Sigmoid colon (tissue), 7 donors: ENCODE results near the gene CLSTN2. TPM values are rescaled to one million over a fixed set of nuclear protein-coding genes. Genes with fewer than 3 reads are reported as not detected.

Experiments
- DNase-seq: peaks from one replicate; pipeline ENCODE4 v3.0.0-alpha.2; 2019
- H3K27ac ChIP-seq, 4 donors: fragments of 200-600 bp; sonication (generic); one replicate each; pipeline ENCODE4 v1.5.1; 2016 to 2019; ENCODE audit warnings: mild to moderate bottlenecking in 1 of 4
- H3K27me3 ChIP-seq, 3 donors: fragments of 200-600 bp; sonication (generic); one replicate each; pipeline ENCODE4 v1.5.1; 2019; ENCODE audit warnings: mild to moderate bottlenecking in 1 of 3
- H3K36me3 ChIP-seq, 4 donors: fragments of 200-600 bp; sonication (generic); one replicate each; pipeline ENCODE4 v1.5.1; 2016 to 2019
- H3K4me1 ChIP-seq, 4 donors: fragments of 200-600 bp; sonication (generic); one replicate each; pipeline ENCODE4 v1.5.1; 2017 to 2019
- H3K4me3 ChIP-seq, 4 donors: fragments of 200-600 bp; sonication (generic); one replicate each; pipeline ENCODE4 v1.5.1; 2017 to 2019; ENCODE audit warnings: mild to moderate bottlenecking in 2 of 4, moderate library complexity in 1 of 4
- H3K9me3 ChIP-seq, 4 donors: fragments of 200-600 bp in 3 of 4; sonication (generic) in 3 of 4; one replicate each; pipeline versions ENCODE4 v1.5.1 to v1.6.1; 2013 to 2019
- CTCF ChIP-seq, 4 experiments: fragments of 450-650 bp in 3 of 4; fragments of 200-600 bp in 1 of 4; IDR thresholded peaks; one replicate each; pipeline ENCODE4 v1.5.1; 2016 to 2019; ENCODE audit warnings: antibody characterized with exemption in 4 of 4, mild to moderate bottlenecking in 3 of 4, moderate library complexity in 2 of 4
- EP300 ChIP-seq, 4 donors: sonication (generic); formaldehyde crosslinking; IDR thresholded peaks; one replicate each; pipeline ENCODE4 v1.6.1; 2017; ENCODE audit warnings: antibody characterized with exemption in 4 of 4
- POLR2A ChIP-seq, 2 donors: fragments of 450-650 bp; IDR thresholded peaks; one replicate each; pipeline ENCODE4 v1.6.1; 2016; ENCODE audit warnings: antibody characterized with exemption in 2 of 2, mild to moderate bottlenecking in 2 of 2, moderate library complexity in 2 of 2
- POLR2AphosphoS5 ChIP-seq, 4 donors: sonication (generic); formaldehyde crosslinking; IDR thresholded peaks; one replicate each; pipeline ENCODE4 v1.6.1; 2017; ENCODE audit warnings: antibody characterized with exemption in 4 of 4
- WGBS, 2 donors: extraction: QIAGEN DNeasy Blood & Tissue Kit; methylation state at CpG; one replicate each; pipeline ENCODE4 v1.1.7; 2013; 5-methylcytosine and 5-hydroxymethylcytosine counted together
- intact Hi-C: fragments of 100-400 bp; cut with DNase I; formaldehyde crosslinking; loops from one replicate; pipeline ENCODE4 v1.15.1; 2023
- polyA plus RNA-seq, 3 donors: library from polyadenylated mRNA; stranded (reverse); fragments of 200-250 nt; gene quantifications; one replicate each; pipeline ENCODE4 v1.2.3, GENCODE V29; 2013
- total RNA-seq, 4 donors: library from RNA; depleted of rRNA; stranded (reverse); fragments of >200 nt; gene quantifications; one replicate each; pipeline ENCODE4 v1.1.0, GENCODE V29; 2016
- donor health status: healthy with polysubstance abuse.
- donor health status: Bipolar disorder and iron deficiency.
- donor health status: healthy.

Gene CLSTN2
- total and polyA plus RNA-seq, 7 donors, result 0.23 to 8.3 (median 2.7) TPM

- no peaks in the 10 kb centered on the region for H3K27me3 ChIP-seq
- WGBS, 2 donors, result 59 to 69% methylated on average over 3 of the region's 3 CpGs
- H3K4me1 ChIP-seq, result no peaks in the 10 kb centered on the region
- TF ChIP-seq POLR2AphosphoS5 (IDR thresholded peaks at IDR 0.05) (no peak), EP300 (IDR thresholded peaks at IDR 0.05) (no peak), POLR2A (IDR thresholded peaks at IDR 0.05) (no peak), CTCF (IDR thresholded peaks at IDR 0.05) (no peak)
- H3K36me3 ChIP-seq, result no peaks in the 10 kb centered on the region
- no peaks in the 10 kb centered on the region for H3K9me3 ChIP-seq
- H3K27ac ChIP-seq, result no peak overlapping the region
- H3K4me3 ChIP-seq, result no peak overlapping the region
- no peak for DNase-seq
- intact Hi-C loops, result no loop called here
Observed at GRCh38 chr3:140508550-140508949, 573.6 kb downstream of the CLSTN2 start.

- H3K27ac ChIP-seq, result no peak overlapping the region
- intact Hi-C loops, result no loop called here
- DNase-seq, result no peak
- TF ChIP-seq EP300 (IDR thresholded peaks at IDR 0.05) (no peak), POLR2AphosphoS5 (IDR thresholded peaks at IDR 0.05) (no peak), CTCF (IDR thresholded peaks at IDR 0.05) (no peak), POLR2A (IDR thresholded peaks at IDR 0.05) (no peak)
- no peaks in the 10 kb centered on the region for H3K27me3 ChIP-seq
- H3K9me3 ChIP-seq, result no peaks in the 10 kb centered on the region
- no peaks in the 10 kb centered on the region for H3K4me1 ChIP-seq
- 32 to 58% methylated on average over 2 of the region's 2 CpGs for WGBS, 2 donors
- no peak overlapping the region for H3K4me3 ChIP-seq
- no peaks in the 10 kb centered on the region for H3K36me3 ChIP-seq
Observed at GRCh38 chr3:140509534-140509933, 574.5 kb downstream of the CLSTN2 start.

- H3K36me3 ChIP-seq, result no peaks in the 10 kb centered on the region
- H3K9me3 ChIP-seq, result no peaks in the 10 kb centered on the region
- no peak for TF ChIP-seq CTCF (IDR thresholded peaks at IDR 0.05)
- no peak for TF ChIP-seq POLR2A (IDR thresholded peaks at IDR 0.05)
- no peak for TF ChIP-seq POLR2AphosphoS5 (IDR thresholded peaks at IDR 0.05)
- no peak for TF ChIP-seq EP300 (IDR thresholded peaks at IDR 0.05)
- DNase-seq, result no peak
- WGBS, 2 donors, result 21 to 34% methylated on average over 6 of the region's 6 CpGs
- no peak overlapping the region for H3K27ac ChIP-seq
- intact Hi-C loops, result no loop called here
- H3K27me3 ChIP-seq, result no peaks in the 10 kb centered on the region
- H3K4me3 ChIP-seq, result no peak overlapping the region
- no peaks in the 10 kb centered on the region for H3K4me1 ChIP-seq
Observed at GRCh38 chr3:140510303-140510861, 575.4 kb downstream of the CLSTN2 start.

GRCh38 chr3:140521751-140522445 lies 586.9 kb downstream of the CLSTN2 start:
- no peak overlapping the region for H3K4me3 ChIP-seq
- TF ChIP-seq EP300 (IDR thresholded peaks at IDR 0.05), result no peak
- H3K36me3 ChIP-seq, result no peaks in the 10 kb centered on the region
- no peaks in the 10 kb centered on the region for H3K27me3 ChIP-seq
- H3K4me1 ChIP-seq, result no peaks in the 10 kb centered on the region
- 71 to 73% methylated on average over 10 of the region's 10 CpGs for WGBS, 2 donors
- no peaks in the 10 kb centered on the region for H3K9me3 ChIP-seq
- H3K27ac ChIP-seq, result no peak overlapping the region
- intact Hi-C loops, result no loop called here
- no peak for DNase-seq

- H3K4me1 ChIP-seq, result no peaks in the 10 kb centered on the region
- H3K36me3 ChIP-seq, result no peaks in the 10 kb centered on the region
- 53 to 69% methylated on average over 5 of the region's 5 CpGs for WGBS, 2 donors
- no peaks in the 10 kb centered on the region for H3K27me3 ChIP-seq
- no peak for DNase-seq
- H3K4me3 ChIP-seq, result no peak overlapping the region
- TF ChIP-seq POLR2AphosphoS5 (IDR thresholded peaks at IDR 0.05), result no peak
- no peak for TF ChIP-seq CTCF (IDR thresholded peaks at IDR 0.05)
- no peak for TF ChIP-seq POLR2A (IDR thresholded peaks at IDR 0.05)
- TF ChIP-seq EP300 (IDR thresholded peaks at IDR 0.05), result no peak
- H3K9me3 ChIP-seq, result no peaks in the 10 kb centered on the region
- intact Hi-C loops, result no loop called here
- no peak overlapping the region for H3K27ac ChIP-seq
Observed at GRCh38 chr3:140522653-140523380, 587.8 kb downstream of the CLSTN2 start.
